Thymus (tissue), 11 donors: ENCODE measurements around the gene AGPAT3. TPM values are rescaled to one million over a fixed set of nuclear protein-coding genes. Genes with fewer than 3 reads are reported as not detected.

Source experiments
- DNase-seq, 9 donors: peaks; one replicate each; pipeline ENCODE4 v3.0.0-alpha.2; 2013; ENCODE audit warnings: low spot score in 9 of 9, low read depth in 6 of 9, missing footprints in 1 of 9
- H3K27ac ChIP-seq, 2 donors: one replicate each; pipeline ENCODE4 v1.5.1; 2013; ENCODE audit warnings: control low read depth in 1 of 2, low read depth in 1 of 2, low read length in 1 of 2, mild to moderate bottlenecking in 1 of 2, moderate library complexity in 1 of 2
- H3K27me3 ChIP-seq, 2 donors: one replicate each; pipeline ENCODE4 v1.5.1; 2013; ENCODE audit warnings: low read length in 1 of 2; ENCODE audit not compliant: control insufficient read depth in 2 of 2, insufficient read depth in 1 of 2
- H3K36me3 ChIP-seq, 2 donors: one replicate each; pipeline ENCODE4 v1.5.1; 2013; ENCODE audit warnings: low read length in 1 of 2, mild to moderate bottlenecking in 1 of 2, moderate library complexity in 1 of 2; ENCODE audit not compliant: control insufficient read depth in 2 of 2, insufficient read depth in 2 of 2
- H3K4me1 ChIP-seq, 2 donors: one replicate each; pipeline ENCODE4 v1.5.1; 2013; ENCODE audit warnings: low read length in 2 of 2; ENCODE audit not compliant: control insufficient read depth in 2 of 2, insufficient read depth in 2 of 2
- H3K4me3 ChIP-seq, 2 donors: one replicate each; pipeline ENCODE4 v1.5.1; 2013; ENCODE audit warnings: low read length in 2 of 2, control low read depth in 1 of 2, mild to moderate bottlenecking in 1 of 2
- H3K9me3 ChIP-seq, 2 donors: one replicate each; pipeline ENCODE4 v1.5.1; 2013; ENCODE audit warnings: low read length in 1 of 2, mild to moderate bottlenecking in 1 of 2; ENCODE audit not compliant: control insufficient read depth in 2 of 2, insufficient read depth in 1 of 2
- WGBS: extraction: QIAGEN DNeasy Blood & Tissue Kit; methylation state at CpG from one replicate; pipeline ENCODE4 v1.1.7; 2013; 5-methylcytosine and 5-hydroxymethylcytosine counted together
- polyA plus RNA-seq: library from polyadenylated mRNA; stranded (reverse); fragments of 200-250 nt; gene quantifications from one replicate; pipeline ENCODE4 v1.2.3, GENCODE V29; 2013
- total RNA-seq: library from RNA; stranded (reverse); fragments of 120-200 nt; gene quantifications from one replicate; pipeline ENCODE4 v1.2.4, GENCODE V29; 2013
- donor health status: healthy.

AGPAT3 gene
- total and polyA plus RNA-seq, 2 donors, result 16.2 to 19.8 TPM

GRCh38 chr21:43994085-43994484 is 129.1 kb downstream of the AGPAT3 start:
- H3K27ac ChIP-seq, result no peak overlapping the region

GRCh38 chr21:43994646-43995045 is 129.6 kb downstream of the AGPAT3 start:
- Histone ChIP-seq H3K4me3 (no peak overlapping the region), H3K4me1 (no peaks in the 10 kb centered on the region), H3K27ac (no peak overlapping the region), H3K36me3 (no peaks in the 10 kb centered on the region), H3K9me3 (peaks cover 0 to 6% of the 10 kb centered on the region in 2 donors), H3K27me3 (peaks cover 0 to 2% of the 10 kb centered on the region in 2 donors)
- no peak for DNase-seq
- WGBS, result 98% methylated on average over 9 of the region's 9 CpGs

More at GRCh38 chr21:43994085-43994484, 129.1 kb downstream of the AGPAT3 start:
- Histone ChIP-seq H3K9me3 (peaks cover 0 to 6% of the 10 kb centered on the region in 2 donors), H3K4me3 (no peak overlapping the region), H3K36me3 (no peaks in the 10 kb centered on the region), H3K27me3 (peaks cover 0 to 2% of the 10 kb centered on the region in 2 donors), H3K4me1 (no peaks in the 10 kb centered on the region)
- no peak for DNase-seq
- 85% methylated on average over 11 of the region's 11 CpGs for WGBS

GRCh38 chr21:43995521-43996105 is 130.6 kb downstream of the AGPAT3 start:
- DNase-seq, result no peak
- H3K27me3 ChIP-seq, result peaks cover 0 to 2% of the 10 kb centered on the region in 2 donors
- H3K4me3 ChIP-seq, result no peak overlapping the region
- no peaks in the 10 kb centered on the region for H3K36me3 ChIP-seq
- no peak overlapping the region for H3K27ac ChIP-seq
- peaks cover 0 to 6% of the 10 kb centered on the region in 2 donors for H3K9me3 ChIP-seq
- no peaks in the 10 kb centered on the region for H3K4me1 ChIP-seq
- 97% methylated on average over 18 of the region's 18 CpGs for WGBS

- Histone ChIP-seq H3K27ac (no peak overlapping the region), H3K9me3 (peaks cover 0 to 6% of the 10 kb centered on the region in 2 donors), H3K36me3 (no peaks in the 10 kb centered on the region), H3K4me3 (no peak overlapping the region), H3K27me3 (peaks cover 0 to 2% of the 10 kb centered on the region in 2 donors), H3K4me1 (no peaks in the 10 kb centered on the region)
- no peak for DNase-seq
- 94% methylated on average over 5 of the region's 5 CpGs for WGBS
Measured at GRCh38 chr21:43997766-43998742, 133.0 kb downstream of the AGPAT3 start.

GRCh38 chr21:44000360-44000759 is 135.3 kb downstream of the AGPAT3 start:
- 82% methylated on average over 7 of the region's 7 CpGs for WGBS
- peaks cover 0 to 2% of the 10 kb centered on the region in 2 donors for H3K27me3 ChIP-seq
- H3K27ac ChIP-seq, result no peak overlapping the region
- H3K4me1 ChIP-seq, result no peaks in the 10 kb centered on the region
- DNase-seq, result no peak
- peaks cover 0 to 6% of the 10 kb centered on the region in 2 donors for H3K9me3 ChIP-seq
- H3K4me3 ChIP-seq, result no peak overlapping the region
- no peaks in the 10 kb centered on the region for H3K36me3 ChIP-seq

- Histone ChIP-seq H3K27me3 (peaks cover 0 to 2% of the 10 kb centered on the region in 2 donors), H3K36me3 (no peaks in the 10 kb centered on the region), H3K9me3 (no peaks in the 10 kb centered on the region), H3K4me3 (no peak overlapping the region), H3K4me1 (no peaks in the 10 kb centered on the region), H3K27ac (no peak overlapping the region)
- no peak for DNase-seq
- 97% methylated on average over 10 of the region's 10 CpGs for WGBS
Measured at GRCh38 chr21:44002511-44002910, 137.5 kb downstream of the AGPAT3 start.

- no peak for DNase-seq
- 99% methylated on average over 5 of the region's 5 CpGs for WGBS
- no peak overlapping the region for H3K27ac ChIP-seq
- H3K36me3 ChIP-seq, result no peaks in the 10 kb centered on the region
- no peaks in the 10 kb centered on the region for H3K4me1 ChIP-seq
- no peaks in the 10 kb centered on the region for H3K9me3 ChIP-seq
- no peak overlapping the region for H3K4me3 ChIP-seq
- no peaks in the 10 kb centered on the region for H3K27me3 ChIP-seq
Measured at GRCh38 chr21:44003307-44003966, 138.4 kb downstream of the AGPAT3 start.

GRCh38 chr21:44005071-44005470 is 140.0 kb downstream of the AGPAT3 start:
- Histone ChIP-seq H3K4me1 (no peaks in the 10 kb centered on the region), H3K9me3 (no peaks in the 10 kb centered on the region), H3K27me3 (no peaks in the 10 kb centered on the region), H3K36me3 (no peaks in the 10 kb centered on the region), H3K4me3 (no peak overlapping the region), H3K27ac (no peak overlapping the region)
- no peak for DNase-seq
- 97% methylated on average over 13 of the region's 13 CpGs for WGBS

GRCh38 chr21:44005593-44005992 is 140.6 kb downstream of the AGPAT3 start:
- DNase-seq, result no peak
- H3K36me3 ChIP-seq, result no peaks in the 10 kb centered on the region
- H3K9me3 ChIP-seq, result no peaks in the 10 kb centered on the region
- WGBS, result 99% methylated on average over 9 of the region's 9 CpGs
- no peak overlapping the region for H3K4me3 ChIP-seq
- no peaks in the 10 kb centered on the region for H3K27me3 ChIP-seq
- H3K27ac ChIP-seq, result no peak overlapping the region
- H3K4me1 ChIP-seq, result no peaks in the 10 kb centered on the region
